Stimulated activated CD8-positive, alpha-beta memory T cell treated with anti-CD3 and anti-CD28 coated beads, Interleukin-7, amount 100 ng/mL, for 4 hours (primary cell): ENCODE data around the gene ATP5ME.

Experiments used
- DNase-seq, 2 donors: peaks; one replicate each; pipeline ENCODE4 v3.0.0-alpha.2; 2020; ENCODE audit warnings: low read depth in 2 of 2

The ATP5ME gene

DNA sequence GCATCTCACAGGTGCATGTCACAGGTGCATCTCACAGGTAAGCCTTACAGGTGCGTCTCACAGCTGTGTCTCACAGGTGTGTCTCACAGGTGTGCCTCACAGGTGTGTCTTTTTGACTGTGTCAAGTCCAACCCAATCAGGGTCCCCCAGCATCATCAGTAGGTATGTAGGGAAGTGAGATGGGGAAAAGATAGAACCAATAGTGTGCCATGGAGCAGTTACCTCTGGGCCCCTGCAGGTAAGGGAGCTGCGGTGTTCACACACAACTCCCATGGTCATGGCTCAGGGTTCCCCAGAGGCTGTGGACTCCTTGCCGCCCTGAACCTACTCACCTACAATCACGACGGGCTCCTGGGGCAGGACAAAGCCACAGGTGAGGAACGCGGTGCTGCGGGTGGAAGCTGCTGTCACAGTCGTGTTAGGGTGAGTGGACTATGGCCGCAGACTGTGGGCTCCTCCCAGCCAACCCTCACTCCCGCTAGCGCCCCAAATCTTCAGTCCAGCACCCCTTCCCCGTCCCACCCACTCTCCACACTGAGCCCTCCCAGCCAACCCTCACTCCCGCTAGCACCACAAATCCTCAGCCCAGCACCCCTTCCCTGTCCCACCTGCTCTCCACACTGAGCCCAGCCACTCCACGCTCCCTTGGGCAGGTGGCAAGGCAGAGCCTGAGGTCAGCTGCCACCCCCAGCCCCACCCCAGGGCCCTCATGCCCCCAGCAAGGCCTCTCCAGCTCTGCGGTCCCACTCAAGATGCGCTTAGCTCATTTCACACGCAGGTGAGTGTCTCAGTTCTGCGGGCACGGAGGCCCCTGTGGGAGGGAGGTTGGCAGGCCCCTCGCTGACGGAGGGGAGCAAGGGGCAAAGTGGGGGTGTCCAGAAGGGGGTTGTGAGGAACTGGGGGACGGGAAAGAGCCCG, 50.8 kb downstream of the ATP5ME start:
- DNase-seq, result no peak
